ENCODE data around the gene FBXW8. TPM values are rescaled to one million over a fixed set of nuclear protein-coding genes. Genes with fewer than 3 reads are reported as not detected.
A peak's percentile ranks its signal among the peaks of the same experiment; 100 is the strongest.

Gene FBXW8
- total and polyA plus RNA-seq, 8 donors: 3.6 to 9.6 (median 8.3) TPM

DNA sequence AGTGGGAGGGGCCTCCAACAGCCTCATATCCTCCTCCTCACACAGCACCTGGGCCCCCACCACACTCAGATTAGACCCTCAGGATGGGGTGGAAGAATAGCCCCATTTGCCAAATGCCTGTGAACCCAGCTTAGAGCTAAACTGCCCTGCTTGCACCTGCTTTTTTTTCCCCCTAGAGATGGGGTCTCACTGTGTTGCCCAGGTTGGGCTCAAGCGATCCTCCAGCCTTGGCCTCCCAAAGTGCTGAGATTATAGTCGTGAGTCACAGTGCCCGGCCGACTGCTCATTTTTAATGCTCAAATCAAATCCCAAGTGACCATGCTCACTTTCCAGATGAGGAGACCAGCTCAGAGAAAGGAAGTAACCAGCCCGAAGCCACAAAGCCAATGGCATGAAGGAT lies 161.4 kb downstream of the FBXW8 start:
- DNase-seq (peak in 1 of 6 donors; percentile 3), ATAC-seq (no peak), FAIRE-seq (no peak)
- TF ChIP-seq, protein P1, sequence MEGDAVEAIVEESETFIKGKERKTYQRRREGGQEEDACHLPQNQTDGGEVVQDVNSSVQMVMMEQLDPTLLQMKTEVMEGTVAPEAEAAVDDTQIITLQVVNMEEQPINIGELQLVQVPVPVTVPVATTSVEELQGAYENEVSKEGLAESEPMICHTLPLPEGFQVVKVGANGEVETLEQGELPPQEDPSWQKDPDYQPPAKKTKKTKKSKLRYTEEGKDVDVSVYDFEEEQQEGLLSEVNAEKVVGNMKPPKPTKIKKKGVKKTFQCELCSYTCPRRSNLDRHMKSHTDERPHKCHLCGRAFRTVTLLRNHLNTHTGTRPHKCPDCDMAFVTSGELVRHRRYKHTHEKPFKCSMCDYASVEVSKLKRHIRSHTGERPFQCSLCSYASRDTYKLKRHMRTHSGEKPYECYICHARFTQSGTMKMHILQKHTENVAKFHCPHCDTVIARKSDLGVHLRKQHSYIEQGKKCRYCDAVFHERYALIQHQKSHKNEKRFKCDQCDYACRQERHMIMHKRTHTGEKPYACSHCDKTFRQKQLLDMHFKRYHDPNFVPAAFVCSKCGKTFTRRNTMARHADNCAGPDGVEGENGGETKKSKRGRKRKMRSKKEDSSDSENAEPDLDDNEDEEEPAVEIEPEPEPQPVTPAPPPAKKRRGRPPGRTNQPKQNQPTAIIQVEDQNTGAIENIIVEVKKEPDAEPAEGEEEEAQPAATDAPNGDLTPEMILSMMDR (IDR thresholded peaks at IDR 0.05): no peak
- Histone ChIP-seq H3K9me3 (no peaks in the 10 kb centered on the region), H3K27me3 (no peaks in the 10 kb centered on the region), H3K36me3 (peaks cover 0 to 3% (median 3%) of the 10 kb centered on the region in 3 donors), H3K4me3 (no peak overlapping the region), H3K4me1 (peaks cover 0 to 9% (median 6%) of the 10 kb centered on the region in 3 donors), H3K27ac (no peak overlapping the region)
- 90 to 93% methylated on average over 5 of the region's 5 CpGs for WGBS, 2 donors
- intact Hi-C loops (cut with DNase I): no loop called here

GRCh38 chr12:117072736-117073490 lies 162.2 kb downstream of the FBXW8 start:
- TF ChIP-seq, protein P1 (IDR thresholded peaks at IDR 0.05): no peak
- H3K36me3 ChIP-seq: peaks cover 0 to 3% (median 3%) of the 10 kb centered on the region in 3 donors
- FAIRE-seq (no peak), ATAC-seq (no peak), DNase-seq (peak in 1 of 6 donors; percentile 5)
- H3K27ac ChIP-seq: no peak overlapping the region
- peaks cover 0 to 9% (median 6%) of the 10 kb centered on the region in 3 donors for H3K4me1 ChIP-seq
- H3K27me3 ChIP-seq: no peaks in the 10 kb centered on the region
- intact Hi-C loops (cut with DNase I): no loop called here
- H3K4me3 ChIP-seq: no peak overlapping the region
- 86 to 87% methylated on average over 10 of the region's 10 CpGs for WGBS, 2 donors
- no peaks in the 10 kb centered on the region for H3K9me3 ChIP-seq

DNA sequence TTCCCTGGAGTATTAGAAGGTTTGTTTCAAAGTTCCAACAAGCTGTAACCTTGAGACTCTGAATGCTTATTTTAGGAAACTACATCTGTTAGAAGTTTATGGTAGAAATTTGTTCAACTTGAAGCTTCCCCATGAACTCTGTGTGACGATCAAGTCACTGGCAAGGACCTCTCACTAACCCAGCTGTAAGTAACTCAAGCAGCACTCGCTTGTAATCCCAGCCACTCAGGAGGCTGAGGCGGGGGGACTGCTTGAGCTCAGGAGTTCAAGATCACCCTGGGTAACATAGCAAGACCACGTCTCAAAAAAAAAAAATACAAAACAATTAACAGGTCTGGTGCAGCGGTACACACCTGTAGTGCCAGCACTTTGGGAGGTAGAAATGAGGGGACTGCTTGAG lies 162.9 kb downstream of the FBXW8 start:
- Histone ChIP-seq H3K36me3 (peaks cover 0 to 3% (median 3%) of the 10 kb centered on the region in 3 donors), H3K9me3 (no peaks in the 10 kb centered on the region), H3K27me3 (no peaks in the 10 kb centered on the region), H3K27ac (no peak overlapping the region), H3K4me1 (peaks cover 0 to 9% (median 6%) of the 10 kb centered on the region in 3 donors), H3K4me3 (no peak overlapping the region)
- DNase-seq (peak in 1 of 6 donors; percentile 4), FAIRE-seq (no peak), ATAC-seq (no peak)
- TF ChIP-seq, protein P1 (IDR thresholded peaks at IDR 0.05): no peak
- intact Hi-C loops (cut with DNase I): no loop called here
- 69 to 76% methylated on average over 5 of the region's 5 CpGs for WGBS, 2 donors

DNA sequence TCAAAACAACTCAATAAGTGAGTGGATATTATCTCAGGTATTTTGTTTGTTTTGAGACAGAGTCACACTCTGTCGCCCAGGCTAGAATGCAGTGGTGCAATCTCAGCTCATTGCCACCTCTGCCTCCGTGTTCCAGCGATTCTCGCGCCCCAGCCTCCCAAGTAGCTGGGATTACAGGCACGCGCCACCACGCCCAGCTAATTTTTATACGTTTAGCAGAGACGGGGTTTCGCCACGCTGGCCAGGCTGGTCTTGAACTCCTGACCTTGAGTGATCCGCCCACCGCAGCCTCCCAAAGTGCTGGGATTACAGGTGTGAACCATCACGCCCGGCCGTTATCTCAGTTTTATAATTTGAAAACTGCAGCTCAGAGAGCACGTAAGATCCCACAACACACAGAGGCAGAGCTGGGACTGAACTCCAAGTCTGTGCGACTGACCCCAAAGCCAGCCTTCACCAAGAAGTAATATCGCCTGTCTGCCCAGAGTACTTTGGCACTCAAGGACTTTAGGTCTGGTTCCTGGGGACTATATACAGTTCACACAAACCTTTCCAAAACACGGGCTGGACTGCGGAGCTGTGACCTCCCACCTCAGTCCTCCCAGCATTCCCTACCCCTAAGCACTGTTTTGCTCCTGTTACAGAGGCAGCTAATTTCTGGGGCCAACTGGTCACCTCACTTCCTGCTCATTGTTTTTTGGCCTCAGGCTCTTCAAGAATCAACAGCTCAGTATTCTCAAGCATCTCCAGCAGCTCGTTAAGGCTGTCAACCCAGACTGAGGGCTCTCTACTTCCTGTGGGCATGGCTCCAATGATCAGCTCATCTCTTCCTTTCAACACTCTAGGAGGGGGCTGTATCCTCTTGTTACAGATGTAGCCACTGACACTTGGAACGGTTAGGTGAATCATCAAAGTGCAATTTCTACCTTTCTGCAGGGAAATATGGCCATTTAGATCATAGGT lies 165.9 kb downstream of the FBXW8 start:
- 88 to 89% methylated on average over 24 of the region's 24 CpGs for WGBS, 2 donors
- FAIRE-seq (no peak), ATAC-seq (no peak), DNase-seq (peak in 2 of 6 donors; percentile 10)
- no peaks in the 10 kb centered on the region for H3K27me3 ChIP-seq
- H3K9me3 ChIP-seq: no peaks in the 10 kb centered on the region
- intact Hi-C loops (cut with DNase I): no loop called here
- H3K27ac ChIP-seq: no peak overlapping the region
- no peak overlapping the region for H3K4me3 ChIP-seq
- peaks cover 0 to 3% (median 0%) of the 10 kb centered on the region in 3 donors for H3K4me1 ChIP-seq
- TF ChIP-seq, protein P1 (IDR thresholded peaks at IDR 0.05): no peak
- H3K36me3 ChIP-seq: peaks cover 0 to 3% (median 0%) of the 10 kb centered on the region in 3 donors

All from pancreas (tissue), 10 donors.